GM18909 (cell line): Measurements from ENCODE around the gene ANKRD28.

Experiments used
- ATAC-seq: cut with Tn5 transposase; IDR thresholded peaks from one replicate; pipeline ENCODE4 v1.9.1; 2021; ENCODE audit warnings: mild to moderate bottlenecking; ENCODE audit not compliant: unreplicated experiment, poor library complexity

Gene ANKRD28

DNA sequence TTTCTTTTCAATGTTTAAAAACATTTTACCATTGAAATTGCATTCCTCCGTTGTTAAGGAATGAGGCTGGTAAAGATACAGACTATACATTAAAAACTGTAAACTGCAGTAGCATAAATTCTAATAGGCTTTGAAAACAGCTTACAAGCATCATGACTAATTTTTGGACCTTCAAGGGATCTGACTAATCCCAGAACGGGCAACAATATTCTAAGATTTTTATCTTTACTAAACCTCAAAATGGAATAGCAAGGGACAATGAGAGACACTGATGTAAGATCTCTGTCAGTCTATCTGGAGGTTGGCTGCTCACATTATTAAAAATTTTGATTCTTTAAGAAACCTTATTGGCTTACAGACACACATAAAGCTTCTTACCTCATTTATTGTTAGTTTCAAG, 121.5 kb downstream of the ANKRD28 start:
- ATAC-seq, result no peak

- ATAC-seq, result no peak
These were observed 124.2 kb downstream of the ANKRD28 start for GRCh38 chr3:15673536-15673935.

GRCh38 chr3:15667484-15667883, 130.3 kb downstream of the ANKRD28 start:
- no peak for ATAC-seq

DNA sequence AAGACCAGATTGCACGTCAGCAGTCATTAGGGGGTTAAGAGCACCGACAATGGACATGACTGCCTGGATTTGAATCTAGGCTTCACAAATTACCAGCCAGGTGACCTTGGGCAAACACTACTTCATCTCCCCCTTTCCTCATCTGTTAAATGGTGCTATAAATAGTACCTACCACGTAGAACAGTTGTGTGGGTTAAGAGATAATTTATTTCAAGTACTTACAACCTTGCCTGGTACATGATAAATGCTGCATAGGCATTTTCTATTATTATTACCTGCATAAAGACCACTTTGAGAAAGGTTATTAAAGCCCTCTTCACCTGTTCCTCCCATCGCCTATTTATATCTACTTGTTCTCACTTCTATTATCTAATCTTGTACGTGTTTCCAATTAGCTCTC, 131.5 kb downstream of the ANKRD28 start:
- ATAC-seq, result no peak

DNA sequence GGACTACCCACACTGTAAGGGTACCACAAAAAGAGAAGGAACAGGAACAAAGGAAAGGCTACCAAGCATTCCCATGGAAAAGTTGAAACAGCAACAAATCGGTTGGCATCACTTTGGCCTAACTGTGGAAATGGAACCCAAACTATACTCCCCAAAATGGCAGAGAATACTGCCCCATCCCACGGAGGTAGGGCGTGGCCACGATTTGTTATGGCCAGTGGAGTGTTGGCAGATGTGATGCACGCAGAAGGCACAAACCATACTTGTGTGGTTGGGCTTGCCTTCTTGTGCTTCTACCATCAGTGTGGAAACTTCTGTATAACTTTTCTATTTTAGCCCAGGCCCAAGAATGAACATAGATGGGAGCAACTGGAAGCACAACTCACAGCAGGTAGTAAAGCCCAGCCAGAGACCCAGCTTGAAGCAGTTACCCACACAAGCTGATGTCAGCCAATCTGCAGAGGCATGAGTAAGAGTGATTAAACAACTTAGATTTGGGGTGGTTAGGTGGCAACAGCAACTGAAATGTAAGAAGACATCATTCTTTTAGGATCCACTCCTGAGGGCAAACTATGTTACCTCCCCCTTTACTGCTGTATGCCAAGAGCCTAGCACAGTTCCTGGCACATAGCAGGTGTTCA, 132.1 kb downstream of the ANKRD28 start:
- no peak for ATAC-seq

DNA sequence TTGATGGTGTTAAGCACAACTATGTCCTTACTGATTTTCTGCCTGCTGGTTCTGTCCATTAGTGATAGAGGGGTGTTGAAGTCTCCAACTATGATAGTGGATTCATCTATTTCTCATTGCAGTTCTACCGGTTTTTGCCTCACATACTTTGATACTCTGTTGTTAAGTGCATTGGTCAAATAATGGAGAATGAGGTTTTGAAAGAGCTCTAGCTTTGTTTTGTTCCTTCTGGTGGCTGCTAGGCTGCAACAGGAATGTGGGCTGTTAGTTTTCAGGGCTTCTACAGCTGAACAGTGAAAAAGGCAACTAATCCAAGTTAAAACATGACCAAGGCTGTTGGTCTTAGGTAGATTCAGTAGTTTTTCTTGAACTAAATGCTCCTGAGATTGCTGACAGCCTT, 133.6 kb downstream of the ANKRD28 start:
- ATAC-seq, result no peak

- no peak for ATAC-seq
These were observed 137.5 kb downstream of the ANKRD28 start for GRCh38 chr3:15660055-15660935.

DNA sequence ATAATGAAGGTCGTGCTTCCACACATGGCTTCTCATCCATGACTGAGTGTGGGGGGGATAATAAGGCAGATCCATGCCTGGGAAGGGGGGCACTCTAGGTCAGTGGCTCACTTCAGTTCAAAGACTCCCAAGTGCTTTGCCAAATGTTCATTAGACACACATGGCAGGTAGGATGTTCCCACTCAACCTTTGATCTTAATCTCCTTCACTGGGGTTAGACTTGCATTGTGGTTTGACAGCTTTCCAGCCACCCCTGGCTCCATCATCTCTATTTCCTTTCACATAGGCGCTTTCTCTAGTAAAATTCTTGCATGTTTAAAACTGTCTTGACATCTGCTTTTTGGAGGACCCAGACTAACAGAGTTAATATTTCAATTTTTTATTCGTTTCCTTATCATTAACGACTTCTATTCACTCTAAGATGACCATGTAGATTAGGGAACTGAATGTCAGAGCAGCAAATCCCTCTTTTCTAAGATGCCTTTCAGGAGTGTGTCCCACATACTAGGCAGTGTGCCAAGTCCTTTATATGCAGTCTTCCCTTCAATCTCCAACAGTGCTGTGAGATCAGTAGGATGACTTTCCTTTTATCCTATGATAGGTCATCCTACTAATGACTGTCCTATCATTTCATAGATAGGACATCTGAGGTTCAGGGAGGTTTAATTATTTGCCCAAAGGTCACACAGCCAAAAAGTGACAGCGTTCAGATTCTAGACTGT, 138.4 kb downstream of the ANKRD28 start:
- ATAC-seq, result no peak

- no peak for ATAC-seq
These were observed 140.8 kb downstream of the ANKRD28 start for GRCh38 chr3:15657016-15657415.

- no peak for ATAC-seq
These were observed 141.4 kb downstream of the ANKRD28 start for GRCh38 chr3:15656342-15656741.

- no peak for ATAC-seq
These were observed 142.9 kb downstream of the ANKRD28 start for GRCh38 chr3:15654891-15655290.

DNA sequence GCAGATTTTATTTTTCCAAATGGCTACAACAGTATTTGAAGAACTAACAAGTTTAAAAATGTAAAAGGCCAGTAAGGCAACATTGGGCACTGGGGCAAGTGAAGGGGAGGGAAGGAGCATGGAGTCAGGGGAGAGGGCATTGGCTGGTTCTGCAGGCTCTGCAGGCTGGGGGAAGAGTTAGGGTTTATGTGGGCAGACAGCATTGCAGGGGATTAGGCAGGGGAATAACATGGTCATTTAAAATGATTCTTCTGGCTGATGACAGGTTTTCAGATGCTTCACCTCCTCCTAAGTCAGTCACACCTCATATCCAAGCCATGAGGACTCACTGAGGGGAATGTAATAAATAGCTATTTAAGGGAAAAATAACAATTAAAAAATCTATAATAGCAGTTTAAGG, 143.7 kb downstream of the ANKRD28 start:
- no peak for ATAC-seq

DNA sequence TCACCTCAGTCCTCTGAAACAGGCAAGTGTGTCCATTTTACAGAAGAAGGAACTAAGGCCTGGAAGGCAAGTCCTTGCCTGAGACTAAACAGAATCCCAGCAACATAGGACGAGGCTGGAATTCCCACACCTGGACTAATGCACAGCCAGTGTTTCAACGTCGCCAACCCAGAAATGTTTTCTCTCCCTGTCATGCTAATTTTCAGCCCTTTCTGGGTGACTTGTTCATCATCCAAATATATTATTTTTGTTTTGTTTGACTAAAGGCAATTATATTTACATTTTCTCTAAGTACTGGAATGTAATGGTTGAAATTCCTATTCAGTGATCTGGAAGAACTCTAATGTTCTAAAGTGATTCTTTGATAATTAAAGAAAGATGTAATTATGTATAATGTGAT, 144.5 kb downstream of the ANKRD28 start:
- no peak for ATAC-seq

- ATAC-seq, result no peak
These were observed 146.4 kb downstream of the ANKRD28 start for GRCh38 chr3:15651396-15651795.

DNA sequence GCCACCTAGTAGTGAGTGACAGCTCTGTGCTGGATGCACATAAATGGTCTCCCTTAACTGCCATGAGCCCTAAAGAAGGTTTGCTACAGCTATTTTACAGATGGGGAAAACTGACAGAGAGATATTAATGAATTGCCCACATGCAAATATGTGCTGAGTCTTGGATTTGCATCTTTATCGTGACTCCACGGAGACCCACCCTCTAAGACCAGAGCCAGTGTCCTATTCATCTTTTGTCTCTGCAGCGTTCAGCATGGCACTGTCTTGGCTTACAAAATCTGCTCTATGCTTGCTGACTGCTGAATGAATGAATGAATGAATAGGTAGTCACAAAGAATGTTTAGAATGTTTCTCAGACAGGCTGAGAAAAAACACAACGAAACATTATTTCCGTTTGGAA, 147.9 kb downstream of the ANKRD28 start:
- no peak for ATAC-seq

DNA sequence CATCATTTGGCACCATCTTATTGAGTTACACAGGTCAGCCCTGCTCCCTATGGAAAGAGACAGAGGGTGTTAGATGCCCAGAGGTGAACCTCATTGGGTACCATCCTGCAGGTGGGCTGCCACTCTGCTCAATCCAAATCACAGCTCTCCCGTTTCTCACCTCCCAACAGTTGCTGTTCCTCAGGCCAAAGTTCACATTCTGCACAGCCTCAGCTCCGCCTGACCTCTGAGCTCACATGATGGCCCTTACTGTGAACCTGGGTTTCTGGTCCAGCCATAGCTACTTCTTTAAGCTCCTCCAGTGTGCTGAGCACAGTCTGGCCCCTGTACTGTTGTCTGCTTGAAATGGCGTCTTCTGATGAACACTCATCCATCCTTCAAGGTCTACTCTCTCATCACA, 148.4 kb downstream of the ANKRD28 start:
- ATAC-seq, result no peak

DNA sequence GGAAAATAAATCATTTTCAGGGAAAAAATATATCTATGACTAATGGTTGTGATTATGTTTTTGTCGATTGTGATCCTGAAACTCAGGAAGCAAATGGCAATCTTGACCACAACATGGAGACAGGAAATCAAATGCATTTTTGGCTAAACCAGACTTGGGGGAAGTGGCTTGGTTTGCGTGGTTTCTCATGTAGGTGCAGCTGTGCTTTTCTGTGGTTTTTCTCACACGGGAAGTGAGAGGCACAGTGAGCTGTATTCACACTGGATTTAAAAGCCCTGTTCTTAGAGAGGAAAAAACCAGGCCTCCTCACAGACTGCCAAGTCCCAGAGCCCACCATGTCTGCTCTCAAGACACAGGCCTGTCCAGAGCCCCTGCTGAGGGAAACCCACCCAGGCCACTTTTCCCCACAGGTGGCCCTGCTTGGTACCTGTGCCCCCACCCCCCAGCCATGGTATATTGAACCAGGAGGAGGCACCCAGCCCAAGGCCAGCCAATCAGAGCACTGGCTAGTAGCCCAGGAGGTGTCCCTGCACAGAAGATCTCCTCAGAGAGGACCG, 150.1 kb downstream of the ANKRD28 start:
- ATAC-seq, result peak; percentile 91

DNA sequence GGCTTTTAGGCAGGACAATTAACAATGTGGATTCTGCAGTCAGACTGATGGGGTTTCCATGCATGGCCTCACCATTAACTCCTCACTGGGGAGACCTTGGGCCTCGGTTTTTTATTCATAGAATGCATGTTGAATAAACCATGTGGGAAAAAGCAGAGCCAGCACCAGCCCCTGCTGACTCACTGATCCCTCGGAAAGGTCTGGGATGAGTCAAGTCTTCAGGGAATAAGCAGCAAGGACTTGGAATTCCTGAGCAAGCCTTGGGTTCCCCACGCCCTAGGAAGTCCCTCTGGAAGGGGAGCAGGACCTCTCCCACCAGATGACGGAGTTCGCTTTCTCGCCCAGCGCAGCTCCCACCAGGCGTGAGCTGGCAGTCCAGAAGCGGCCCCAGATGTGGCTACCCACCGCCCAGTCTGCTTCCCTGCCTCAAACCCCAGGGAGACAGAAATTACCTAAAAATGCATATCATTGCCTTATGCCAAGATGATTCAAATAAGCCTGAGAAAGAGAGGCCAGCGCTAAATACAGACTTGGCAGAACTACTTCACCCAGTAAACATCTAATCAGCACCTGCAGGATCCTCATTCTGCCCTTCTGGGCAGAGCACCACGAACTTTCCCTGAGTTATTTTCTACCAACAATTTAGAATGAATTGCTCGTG, 150.8 kb downstream of the ANKRD28 start:
- peak; percentile 18 for ATAC-seq

- no peak for ATAC-seq
These were observed 151.9 kb downstream of the ANKRD28 start for GRCh38 chr3:15645740-15646501.

DNA sequence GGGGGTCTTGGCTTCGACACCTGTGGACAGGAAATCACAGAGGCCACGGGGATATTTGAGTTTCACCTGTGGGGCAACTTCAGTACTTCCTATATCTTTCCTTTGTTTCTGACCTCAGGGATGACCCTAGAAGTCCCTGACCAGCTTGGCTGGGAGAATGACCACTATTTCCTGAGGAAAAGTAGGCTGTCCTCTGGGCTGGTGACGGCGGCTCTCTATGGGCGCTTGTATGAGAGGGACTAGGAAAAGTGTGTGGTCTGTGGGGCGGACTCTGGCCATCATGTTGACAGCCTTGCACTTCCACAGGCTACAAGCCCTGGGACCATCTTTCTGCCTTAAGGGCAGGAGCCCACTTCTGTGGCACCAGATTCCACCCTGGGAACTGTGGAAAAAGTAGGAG, 152.5 kb downstream of the ANKRD28 start:
- no peak for ATAC-seq
